K562 (cell line): Measurements from ENCODE around the gene PHF1. TPM values are rescaled to one million over a fixed set of nuclear protein-coding genes. Genes with fewer than 3 reads are reported as not detected.

Source experiments
- ATAC-seq: fragments of 200-7000 bp; cut with Tn5 transposase; 3 replicates; pipeline ENCODE4 v1.9.1; 2020; ENCODE audit warnings: moderate library complexity
- BruUV-seq: library from RNA; stranded (reverse); fragments of 400-500 nt; replicated peaks from 2 replicates; lab custom pipeline; 2021; lab: Mats Ljungman, UMichigan
- CTCF ChIA-PET: fragments of 300-600 bp; formaldehyde crosslinking; extraction: SDS; loops from one replicate; lab custom pipeline; 2021; ENCODE audit warnings: low intra/inter-chr PET ratio; lab: Yijun Ruan, JAX
- POLR2A ChIA-PET: fragments of 300-600, 350-650 bp; sonication (Branson Sonifier 250); formaldehyde crosslinking; extraction: SDS; loops from one replicate; lab custom pipeline; 2021; ENCODE audit warnings: antibody characterized with exemption, inconsistent platforms; lab: Yijun Ruan, JAX
- DNase-seq, 4 experiments: peaks; one replicate each; pipeline versions ENCODE4 v3.0.0 to v3.0.0-alpha.2; 2011 to 2018; ENCODE audit warnings: low spot score in 3 of 4, mixed read lengths in 3 of 4; ENCODE audit errors: extremely low read depth in 1 of 4
- FAIRE-seq: peaks from 2 replicates; lab custom pipeline; 2011; peaks lifted over from hg19 to GRCh38; lab: Jason Lieb, UNC
- H2AFZ ChIP-seq: 2 replicates; pipeline ENCODE4 v1.6.0; 2011; ENCODE audit warnings: low read depth, low read length, control low read depth, inconsistent platforms
- H3K27ac ChIP-seq: fragments of 200-600 bp; 3 replicates; pipeline ENCODE4 v1.8.0; 2011; ENCODE audit warnings: low read depth, mild to moderate bottlenecking, control low read depth, inconsistent platforms, low read length, moderate library complexity, mixed read lengths; ENCODE audit errors: extremely low read depth
- H3K27me3 ChIP-seq, 2 experiments: fragments of 300-600 bp in 1 of 2; 2 replicates in 1 of 2; 3 replicates in 1 of 2; pipeline versions ENCODE4 v1.6.0 to v1.8.0; 2011; ENCODE audit warnings: inconsistent platforms in 2 of 2, low read length in 2 of 2, mild to moderate bottlenecking in 1 of 2, mixed read lengths in 1 of 2, moderate library complexity in 1 of 2; ENCODE audit not compliant: control insufficient read depth in 2 of 2, insufficient read depth in 2 of 2
- H3K36me3 ChIP-seq: fragments of 300-600 bp; 3 replicates; pipeline ENCODE4 v1.8.0; 2011; ENCODE audit warnings: mild to moderate bottlenecking, low read length, inconsistent platforms; ENCODE audit not compliant: control insufficient read depth, insufficient read depth
- H3K4me1 ChIP-seq, 2 experiments: fragments of 200-600 bp in 1 of 2; replicated peaks in 1 of 2; 2 replicates in 1 of 2; 3 replicates in 1 of 2; pipeline versions ENCODE4 v1.5.1 to v1.8.0; 2011; ENCODE audit warnings: inconsistent platforms in 2 of 2, low read length in 2 of 2, mild to moderate bottlenecking in 1 of 2, mixed read lengths in 1 of 2, moderate library complexity in 1 of 2; ENCODE audit not compliant: control insufficient read depth in 2 of 2, insufficient read depth in 2 of 2
- H3K4me2 ChIP-seq: 2 replicates; pipeline ENCODE4 v1.6.1; 2011; ENCODE audit warnings: low read length, control low read depth, inconsistent platforms, mixed read lengths; ENCODE audit not compliant: insufficient read depth
- H3K4me3 ChIP-seq: fragments of 200-600 bp; sonication (generic), shearing (Covaris generic); 2 replicates; pipeline ENCODE4 v1.5.1; 2016; ENCODE audit warnings: control low read depth, inconsistent platforms
- H3K79me2 ChIP-seq: fragments of 200-600 bp; 3 replicates; pipeline ENCODE4 v1.8.0; 2011; ENCODE audit warnings: low read length, inconsistent platforms; ENCODE audit not compliant: control insufficient read depth, insufficient read depth
- H3K9ac ChIP-seq, 2 experiments: 2 replicates each; pipeline versions ENCODE4 v1.6.0 to v1.6.1; 2011; ENCODE audit warnings: low read depth in 2 of 2, low read length in 2 of 2, control low read depth in 1 of 2, inconsistent platforms in 1 of 2, mild to moderate bottlenecking in 1 of 2, mixed read lengths in 1 of 2; ENCODE audit not compliant: insufficient read depth in 1 of 2
- H3K9me1 ChIP-seq: one replicate; pipeline ENCODE4 v1.6.0; 2011; ENCODE audit warnings: inconsistent platforms, mild to moderate bottlenecking, low read length, moderate library complexity; ENCODE audit not compliant: control insufficient read depth, insufficient read depth
- H3K9me3 ChIP-seq: replicated peaks from 2 replicates; pipeline ENCODE4 v1.5.1; 2011; ENCODE audit warnings: low read depth, low read length, inconsistent platforms; ENCODE audit not compliant: control insufficient read depth, insufficient read depth
- H4K20me1 ChIP-seq: replicated peaks from 2 replicates; pipeline ENCODE4 v1.6.1; 2011; ENCODE audit warnings: low read length, inconsistent platforms, mixed read lengths; ENCODE audit not compliant: control insufficient read depth, insufficient read depth
- ATF7 ChIP-seq: fragments of 450-650 bp; IDR thresholded peaks from 2 replicates; pipeline ENCODE4 v1.7.1; 2014; ENCODE audit warnings: mild to moderate bottlenecking, moderate library complexity
- CSDE1 ChIP-seq, 2 experiments: fragments of 450-650 bp; IDR thresholded peaks; 2 replicates each; pipeline ENCODE4 v1.6.1; 2016; ENCODE audit warnings: mild to moderate bottlenecking in 1 of 2
- FOXK1 ChIP-seq: sonication (generic); formaldehyde crosslinking; IDR thresholded peaks from 2 replicates; pipeline ENCODE4 v1.8.0; 2022; ENCODE audit warnings: missing genetic modification reagents, mild to moderate bottlenecking, borderline replicate concordance
- MTA3 ChIP-seq: fragments of 450-650 bp; formaldehyde crosslinking; IDR thresholded peaks from 2 replicates; pipeline ENCODE4 v1.6.1; 2017; ENCODE audit warnings: mild to moderate bottlenecking, borderline replicate concordance
- MTF1 ChIP-seq: fragments of 250-450 bp; sonication (Bioruptor Pico); IDR thresholded peaks from 2 replicates; pipeline ENCODE4 v1.9.0; 2021; ENCODE audit warnings: moderate library complexity, mild to moderate bottlenecking, inconsistent platforms, borderline replicate concordance
- PHB ChIP-seq: fragments of 250-450 bp; sonication (Bioruptor Pico); IDR thresholded peaks from 2 replicates; pipeline ENCODE4 v1.5.0; 2021
- PHF8 ChIP-seq: fragments of 200-600 bp; sonication (generic); IDR thresholded peaks from 2 replicates; pipeline ENCODE4 v1.6.1; 2012; ENCODE audit warnings: mixed run types, mild to moderate bottlenecking, inconsistent platforms, low read length, moderate library complexity, borderline replicate concordance
- RBBP5 ChIP-seq: fragments of 200-600 bp; sonication (generic); IDR thresholded peaks from 2 replicates; pipeline ENCODE4 v1.6.1; 2012; ENCODE audit warnings: borderline replicate concordance, mild to moderate bottlenecking, low read length, control low read depth, inconsistent platforms; ENCODE audit not compliant: insufficient read depth, poor library complexity, severe bottlenecking
- ZNF561 ChIP-seq: fragments of 450-650 bp; formaldehyde crosslinking; conservative IDR thresholded peaks from 2 replicates; pipeline ENCODE4 v1.4.0; 2020; ENCODE audit warnings: mild to moderate bottlenecking, moderate library complexity
- ZNF583 ChIP-seq: fragments of 250-450 bp; sonication (Bioruptor Pico); IDR thresholded peaks from 2 replicates; pipeline ENCODE4 v1.4.0; 2020
- WGBS: fragments of 100-300 bp; shearing (Covaris generic); methylation state at CpG from one replicate; pipeline ENCODE4 v1.1.6; 2016; ENCODE audit warnings: low coverage, mixed read lengths; ENCODE audit not compliant: insufficient coverage; ENCODE audit errors: missing lambda C conversion rate; 5-methylcytosine and 5-hydroxymethylcytosine counted together
- in situ Hi-C: fragments of 300-500 bp; cut with MboI; formaldehyde crosslinking; loops from 4 replicates; pipeline ENCODE4 v1.15.0; 2018; ENCODE audit warnings: inconsistent platforms, mixed read lengths
- intact Hi-C: fragments of 100-400 bp; cut with micrococcal nuclease; formaldehyde crosslinking; loops from 2 replicates; pipeline ENCODE4 v1.14.2; 2022
- polyA plus RNA-seq, 8 experiments: library from polyadenylated mRNA; depleted of rRNA in 4 of 8; stranded (reverse) in 5 of 8; unstranded in 3 of 8; fragments of >200 nt; fragmentation: Nextera tagmentation in 2 of 8; fragmentation: Illumina TruSeq in 1 of 8; extraction: Ambion mirVana in 2 of 8; extraction: Trizol in 1 of 8; gene quantifications; 2 replicates each; pipeline versions ENCODE4 v1.2.1 to v1.2.3, GENCODE V29; 2011 to 2014; ENCODE audit warnings: inconsistent platforms in 1 of 8, missing spikeins in 1 of 8
- total RNA-seq, 7 experiments: library from RNA; depleted of rRNA in 6 of 7; stranded (reverse); fragments of >200 nt in 6 of 7; fragmentation: Illumina TruSeq in 2 of 7; extraction: Trizol in 2 of 7; gene quantifications; 2 replicates each; pipeline versions ENCODE4 v1.2.1 to v1.2.3, GENCODE V29; 2011 to 2021; ENCODE audit warnings: low replicate concordance in 1 of 7
- TF ChIP-seq, protein P1 (sequence below), 2 experiments: fragments of 450-650 bp; IDR thresholded peaks; 2 replicates each; pipeline ENCODE4 v1.6.1; 2016
- TF ChIP-seq, protein P2 (sequence below), 2 experiments: fragments of 200-800 bp in 1 of 2; sonication (Bioruptor generic) in 1 of 2; sonication (generic) in 1 of 2; formaldehyde crosslinking in 1 of 2; IDR thresholded peaks in 1 of 2; conservative IDR thresholded peaks in 1 of 2; 2 replicates each; pipeline versions ENCODE4 v1.5.0 to v1.6.1; 2016 to 2020; ENCODE audit warnings: missing compliant biosample characterization in 1 of 2, missing genetic modification characterization in 1 of 2, missing genetic modification reagents in 1 of 2
- TF ChIP-seq, protein P3 (sequence below), 2 experiments: IDR thresholded peaks; 2 replicates each; pipeline ENCODE4 v1.6.1; 2012; ENCODE audit warnings: improper control_type of control experiment in 2 of 2, low read depth in 2 of 2, low read length in 2 of 2, borderline replicate concordance in 1 of 2
- TF ChIP-seq, protein P4 (sequence below): sonication (generic); formaldehyde crosslinking; IDR thresholded peaks from 2 replicates; pipeline ENCODE4 v1.9.0; 2022; ENCODE audit warnings: mild to moderate bottlenecking, missing genetic modification reagents

PHF1 gene
- total and polyA plus RNA-seq, 9 of the 15 experiments (the other 6 are each of a cell fraction or from before 2014, with no cell fraction given): 3.7 to 64.2 (median 33.7) TPM

DNA sequence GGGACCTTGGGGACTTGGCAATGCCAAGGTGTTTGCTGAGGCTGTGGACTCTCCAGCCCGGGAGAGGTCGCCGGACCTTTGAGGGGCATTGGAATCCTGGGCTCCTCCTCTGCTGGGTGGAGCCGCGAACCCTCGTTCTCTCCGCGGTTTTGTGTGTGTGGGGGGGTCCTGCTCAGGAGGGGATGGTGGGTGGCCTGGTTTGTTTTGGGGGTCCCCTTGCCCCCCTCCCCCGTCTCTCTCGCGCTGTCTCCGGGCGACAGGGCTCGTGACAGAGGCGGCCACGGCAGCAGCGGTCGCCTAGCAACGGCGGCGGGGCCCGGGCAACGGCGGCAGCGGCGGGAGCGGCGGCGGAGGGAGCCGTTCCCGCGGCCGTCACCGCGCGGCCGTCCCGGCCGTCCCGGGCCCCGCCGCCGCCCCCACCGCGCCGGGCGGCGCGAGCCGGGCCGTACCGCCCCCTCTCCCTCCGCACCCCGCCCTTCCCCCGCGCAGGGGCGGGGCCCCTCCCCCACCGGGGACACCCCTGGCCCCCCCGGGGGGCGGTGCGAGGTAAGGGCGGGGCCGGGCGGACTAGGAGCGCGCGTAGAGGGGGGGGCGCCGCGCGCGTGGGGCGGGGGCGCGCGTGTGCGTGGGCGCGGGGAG, 16.9 kb downstream of the PHF1 start:
- CTCF ChIA-PET: interaction anchor here (0.7 kb wide), 1 partner anchor 607 kb away, joined by 4 read pairs; no protein-coding TSS in a partner anchor
- POLR2A ChIA-PET: no interaction called here
- Histone ChIP-seq H2AFZ (peak overlapping the region; percentile 80), H3K9me1 (no peaks in the 10 kb centered on the region), H3K9me3 (no peaks in the 10 kb centered on the region), H3K4me3 (peak overlapping the region; percentile 49), H3K4me2 (peak overlapping the region; percentile 81), H3K36me3 (no peaks in the 10 kb centered on the region), H3K27ac (peak overlapping the region; percentile 77), H3K79me2 (peaks cover 51% of the 10 kb centered on the region), H3K9ac (peak overlapping the region; percentile 51 to 91; a peak in 3 of 4 replicates), H4K20me1 (no peaks in the 10 kb centered on the region; the same call in 1 of the 2 replicates), H3K27me3 (no peaks in the 10 kb centered on the region), H3K4me1 (peaks cover 54 to 57% of the 10 kb centered on the region in 2 experiments)
- BruUV-seq: no TSS peak
- DNase-seq (peak; percentile 81 to 99 (median 96)), ATAC-seq (no peak), FAIRE-seq (no peak)
- 0% methylated on average over 12 of the region's 79 CpGs for WGBS
- in situ Hi-C loops (no loop called here), intact Hi-C loops (loop anchor here (5.0 to 10.0 kb wide), 4 partner anchors 53 to 303 kb away; partner anchors contain the start of genes BAK1 and RGL2)
- TF ChIP-seq PHF8: peak; percentile 64; the same call in 1 of the 2 replicates
- peak; percentile 14; the same call in 1 of the 2 replicates for TF ChIP-seq MTA3
- TF ChIP-seq, protein P1, sequence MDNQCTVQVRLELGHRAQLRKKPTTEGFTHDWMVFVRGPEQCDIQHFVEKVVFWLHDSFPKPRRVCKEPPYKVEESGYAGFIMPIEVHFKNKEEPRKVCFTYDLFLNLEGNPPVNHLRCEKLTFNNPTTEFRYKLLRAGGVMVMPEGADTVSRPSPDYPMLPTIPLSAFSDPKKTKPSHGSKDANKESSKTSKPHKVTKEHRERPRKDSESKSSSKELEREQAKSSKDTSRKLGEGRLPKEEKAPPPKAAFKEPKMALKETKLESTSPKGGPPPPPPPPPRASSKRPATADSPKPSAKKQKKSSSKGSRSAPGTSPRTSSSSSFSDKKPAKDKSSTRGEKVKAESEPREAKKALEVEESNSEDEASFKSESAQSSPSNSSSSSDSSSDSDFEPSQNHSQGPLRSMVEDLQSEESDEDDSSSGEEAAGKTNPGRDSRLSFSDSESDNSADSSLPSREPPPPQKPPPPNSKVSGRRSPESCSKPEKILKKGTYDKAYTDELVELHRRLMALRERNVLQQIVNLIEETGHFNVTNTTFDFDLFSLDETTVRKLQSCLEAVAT (IDR thresholded peaks at IDR 0.05): 0 out of 4 replicates have a peak, but pooled peaks of 1 of the 2 experiments have one; percentile 18
- TF ChIP-seq, protein P2, sequence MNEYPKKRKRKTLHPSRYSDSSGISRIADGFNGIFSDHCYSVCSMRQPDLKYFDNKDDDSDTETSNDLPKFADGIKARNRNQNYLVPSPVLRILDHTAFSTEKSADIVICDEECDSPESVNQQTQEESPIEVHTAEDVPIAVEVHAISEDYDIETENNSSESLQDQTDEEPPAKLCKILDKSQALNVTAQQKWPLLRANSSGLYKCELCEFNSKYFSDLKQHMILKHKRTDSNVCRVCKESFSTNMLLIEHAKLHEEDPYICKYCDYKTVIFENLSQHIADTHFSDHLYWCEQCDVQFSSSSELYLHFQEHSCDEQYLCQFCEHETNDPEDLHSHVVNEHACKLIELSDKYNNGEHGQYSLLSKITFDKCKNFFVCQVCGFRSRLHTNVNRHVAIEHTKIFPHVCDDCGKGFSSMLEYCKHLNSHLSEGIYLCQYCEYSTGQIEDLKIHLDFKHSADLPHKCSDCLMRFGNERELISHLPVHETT (CRISPR knock-in tag; conservative IDR thresholded peaks at IDR 0.05 in 1 of 2, IDR thresholded peaks at IDR 0.05 in 1 of 2): peak in 1 of 2 experiments; percentile 91; a peak in 2 of 4 replicates
- 0 out of 2 replicates have a peak, but pooled peaks have one; percentile 42 for TF ChIP-seq FOXK1 (CRISPR knock-in tag)
- TF ChIP-seq, protein P3, sequence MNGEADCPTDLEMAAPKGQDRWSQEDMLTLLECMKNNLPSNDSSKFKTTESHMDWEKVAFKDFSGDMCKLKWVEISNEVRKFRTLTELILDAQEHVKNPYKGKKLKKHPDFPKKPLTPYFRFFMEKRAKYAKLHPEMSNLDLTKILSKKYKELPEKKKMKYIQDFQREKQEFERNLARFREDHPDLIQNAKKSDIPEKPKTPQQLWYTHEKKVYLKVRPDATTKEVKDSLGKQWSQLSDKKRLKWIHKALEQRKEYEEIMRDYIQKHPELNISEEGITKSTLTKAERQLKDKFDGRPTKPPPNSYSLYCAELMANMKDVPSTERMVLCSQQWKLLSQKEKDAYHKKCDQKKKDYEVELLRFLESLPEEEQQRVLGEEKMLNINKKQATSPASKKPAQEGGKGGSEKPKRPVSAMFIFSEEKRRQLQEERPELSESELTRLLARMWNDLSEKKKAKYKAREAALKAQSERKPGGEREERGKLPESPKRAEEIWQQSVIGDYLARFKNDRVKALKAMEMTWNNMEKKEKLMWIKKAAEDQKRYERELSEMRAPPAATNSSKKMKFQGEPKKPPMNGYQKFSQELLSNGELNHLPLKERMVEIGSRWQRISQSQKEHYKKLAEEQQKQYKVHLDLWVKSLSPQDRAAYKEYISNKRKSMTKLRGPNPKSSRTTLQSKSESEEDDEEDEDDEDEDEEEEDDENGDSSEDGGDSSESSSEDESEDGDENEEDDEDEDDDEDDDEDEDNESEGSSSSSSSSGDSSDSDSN (IDR thresholded peaks at IDR 0.05; ENCODE audit: borderline replicate concordance in 1 of 2, low read depth in 2 of 2, low read length in 2 of 2): no peak
- TF ChIP-seq CSDE1 (IDR thresholded peaks at IDR 0.05): peak in 1 of 2 experiments; percentile 22; a peak in 1 of 4 replicates
- TF ChIP-seq ZNF561 (CRISPR knock-in tag): no peak
- TF ChIP-seq RBBP5: peak; percentile 51
- TF ChIP-seq MTF1 (CRISPR knock-in tag): no peak
- 0 out of 2 replicates have a peak, but pooled peaks have one; percentile 49 for TF ChIP-seq PHB (CRISPR knock-in tag)
- TF ChIP-seq, protein P4, sequence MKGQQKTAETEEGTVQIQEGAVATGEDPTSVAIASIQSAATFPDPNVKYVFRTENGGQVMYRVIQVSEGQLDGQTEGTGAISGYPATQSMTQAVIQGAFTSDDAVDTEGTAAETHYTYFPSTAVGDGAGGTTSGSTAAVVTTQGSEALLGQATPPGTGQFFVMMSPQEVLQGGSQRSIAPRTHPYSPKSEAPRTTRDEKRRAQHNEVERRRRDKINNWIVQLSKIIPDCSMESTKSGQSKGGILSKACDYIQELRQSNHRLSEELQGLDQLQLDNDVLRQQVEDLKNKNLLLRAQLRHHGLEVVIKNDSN: peak; percentile 47
- TF ChIP-seq ATF7: 0 out of 2 replicates have a peak, but pooled peaks have one; percentile 13
- no peak for TF ChIP-seq ZNF583 (CRISPR knock-in tag)
